ENCODE results near the gene C21orf91.

C21orf91 gene

GRCh38 chr21:17818186-17819113 is 706 bp downstream of the C21orf91 start:
- peak overlapping the region; percentile 96 for H3K27ac ChIP-seq

GRCh38 chr21:17813353-17813752 is 5.8 kb downstream of the C21orf91 start:
- TF ChIP-seq CTCF (conservative IDR thresholded peaks at IDR 0.05) = no peak
- no peak overlapping the region for H3K27ac ChIP-seq

More at GRCh38 chr21:17818186-17819113, 706 bp downstream of the C21orf91 start:
- no peak for TF ChIP-seq CTCF (conservative IDR thresholded peaks at IDR 0.05)

GRCh38 chr21:17805966-17806365 is 13.2 kb downstream of the C21orf91 start:
- no peak overlapping the region for H3K27ac ChIP-seq
- no peak for TF ChIP-seq CTCF (conservative IDR thresholded peaks at IDR 0.05)

GRCh38 chr21:17803536-17803935 is 15.6 kb downstream of the C21orf91 start:
- H3K27ac ChIP-seq = no peak overlapping the region
- TF ChIP-seq CTCF (conservative IDR thresholded peaks at IDR 0.05) = no peak

- TF ChIP-seq CTCF (conservative IDR thresholded peaks at IDR 0.05) = no peak
- H3K27ac ChIP-seq = no peak overlapping the region
Measured at GRCh38 chr21:17802572-17802971, 16.6 kb downstream of the C21orf91 start.

GRCh38 chr21:17799414-17800164 is 19.6 kb downstream of the C21orf91 start:
- TF ChIP-seq CTCF (conservative IDR thresholded peaks at IDR 0.05) = no peak
- H3K27ac ChIP-seq = no peak overlapping the region

GRCh38 chr21:17798796-17799195 is 20.4 kb downstream of the C21orf91 start:
- H3K27ac ChIP-seq = no peak overlapping the region
- no peak for TF ChIP-seq CTCF (conservative IDR thresholded peaks at IDR 0.05)

All from VCaP (cell line).